Heart left ventricle (tissue), 13 donors: ENCODE measurements around the gene FZD2.

Experiments used
- CTCF ChIP-seq, 12 donors: fragments of 200-600 bp; sonication (generic) in 4 of 12; IDR thresholded peaks; one replicate each; pipeline versions ENCODE4 v1.5.0 to v1.8.0; 2018 to 2022; ENCODE audit warnings: antibody characterized with exemption in 12 of 12, mild to moderate bottlenecking in 5 of 12
- POLR2A ChIP-seq, 2 donors: fragments of 450-650 bp; IDR thresholded peaks; one replicate each; pipeline ENCODE4 v1.6.1; 2017; ENCODE audit warnings: antibody characterized with exemption in 2 of 2, mild to moderate bottlenecking in 2 of 2, moderate library complexity in 2 of 2
- donor health status: ischemic (EF 13 %, LVEDD 7.1; RV severe dilation, severe dysfunction).
- donor health status: DM: no; HTN: yes; CAD: no.
- donor health status: DM: no; HTN: no; CAD: no.
- donor health status: ischemic (EF 25% LVEDD 6.9; RV normal size, moderate dysfunction).
- donor health status: ischemic (EF 25% LVEDD 5.7; RV mildly dilated, moderate dysfunction).
- donor health status: ischemic (EF 35%, LVEDD 5.7; RV mildly dilated, moderate dysfunction).
- donor health status: nonischemic (EF 11% LVEDD 7.7; RV severe dilation, severe dysfunction).
- donor health status: DM: yes; HTN: yes; CAD: no.
- donor health status: PGD.
- donor health status: ischemic (EF 29% LVEDD 5.4; RV normal size, mild dysfunction).
- donor health status: nonischemic (EF 23%, LVEDD 6.1; RV moderate dilation, normal function).

- no peak for TF ChIP-seq POLR2A (IDR thresholded peaks at IDR 0.05)
- TF ChIP-seq CTCF (IDR thresholded peaks at IDR 0.05), result no peak
Measured at GRCh38 chr17:44581868-44582267, 24.6 kb downstream of the FZD2 start.
